T-helper 2 cell treated with Interferon-gamma antibody and Interleukin-4, amounts not matched to agents 5 μg/mL and 100 μg/mL, for 36 hours (primary cell): ENCODE measurements around the gene FRMD5.

Experiments used
- DNase-seq: peaks from one replicate; pipeline ENCODE4 v3.0.0; 2021; ENCODE audit warnings: low spot score
- H3K27ac Mint-ChIP-seq: one replicate; pipeline ENCODE4 v1.8.0; 2021; ENCODE audit warnings: mild to moderate bottlenecking, mixed read lengths
- H3K27me3 Mint-ChIP-seq: one replicate; pipeline ENCODE4 v1.8.0; 2021; ENCODE audit warnings: low read depth, mixed read lengths
- H3K36me3 Mint-ChIP-seq: one replicate; pipeline ENCODE4 v1.8.0; 2021; ENCODE audit warnings: low read depth, mixed read lengths
- H3K4me1 Mint-ChIP-seq: one replicate; pipeline ENCODE4 v1.8.0; 2021; ENCODE audit warnings: low read depth, mixed read lengths
- H3K4me3 Mint-ChIP-seq: one replicate; pipeline ENCODE4 v1.8.0; 2022; ENCODE audit warnings: mild to moderate bottlenecking, moderate library complexity, mixed read lengths
- H3K9me3 Mint-ChIP-seq: one replicate; pipeline ENCODE4 v1.8.0; 2021; ENCODE audit warnings: mixed read lengths

The FRMD5 gene

GRCh38 chr15:44194323-44195150 lies 534 bp downstream of the FRMD5 start:
- no peaks in the 10 kb centered on the region for H3K9me3 Mint-ChIP-seq
- H3K36me3 Mint-ChIP-seq: no peaks in the 10 kb centered on the region
- H3K4me3 Mint-ChIP-seq: peak overlapping the region; percentile 89
- peaks cover 73% of the 10 kb centered on the region for H3K27me3 Mint-ChIP-seq
- no peak overlapping the region for H3K27ac Mint-ChIP-seq
- DNase-seq: peak; percentile 26
- H3K4me1 Mint-ChIP-seq: peaks cover 10% of the 10 kb centered on the region

GRCh38 chr15:44193651-44194322 lies 1.3 kb downstream of the FRMD5 start:
- Mint-ChIP-seq H3K36me3 (no peaks in the 10 kb centered on the region), H3K27ac (no peak overlapping the region), H3K9me3 (no peaks in the 10 kb centered on the region), H3K4me1 (peaks cover 10% of the 10 kb centered on the region), H3K4me3 (peak overlapping the region; percentile 64), H3K27me3 (peaks cover 67% of the 10 kb centered on the region)
- no peak for DNase-seq

GRCh38 chr15:44188795-44189194 lies 6.3 kb downstream of the FRMD5 start:
- no peaks in the 10 kb centered on the region for H3K9me3 Mint-ChIP-seq
- H3K4me1 Mint-ChIP-seq: peaks cover 2% of the 10 kb centered on the region
- no peak overlapping the region for H3K27ac Mint-ChIP-seq
- no peak for DNase-seq
- H3K36me3 Mint-ChIP-seq: no peaks in the 10 kb centered on the region
- no peak overlapping the region for H3K4me3 Mint-ChIP-seq
- H3K27me3 Mint-ChIP-seq: peaks cover 37% of the 10 kb centered on the region

- no peak for DNase-seq
- Mint-ChIP-seq H3K4me3 (no peak overlapping the region), H3K27me3 (peaks cover 19% of the 10 kb centered on the region), H3K4me1 (no peaks in the 10 kb centered on the region), H3K9me3 (no peaks in the 10 kb centered on the region), H3K27ac (no peak overlapping the region), H3K36me3 (no peaks in the 10 kb centered on the region)
Measured at GRCh38 chr15:44186705-44187104, 8.4 kb downstream of the FRMD5 start.

GRCh38 chr15:44183363-44183762 lies 11.7 kb downstream of the FRMD5 start:
- Mint-ChIP-seq H3K27ac (no peak overlapping the region), H3K27me3 (peaks cover 16% of the 10 kb centered on the region), H3K4me1 (no peaks in the 10 kb centered on the region), H3K4me3 (no peak overlapping the region), H3K36me3 (no peaks in the 10 kb centered on the region), H3K9me3 (no peaks in the 10 kb centered on the region)
- no peak for DNase-seq

- Mint-ChIP-seq H3K27ac (no peak overlapping the region), H3K27me3 (peaks cover 24% of the 10 kb centered on the region), H3K4me1 (no peaks in the 10 kb centered on the region), H3K36me3 (no peaks in the 10 kb centered on the region), H3K9me3 (no peaks in the 10 kb centered on the region), H3K4me3 (no peak overlapping the region)
- DNase-seq: no peak
Measured at GRCh38 chr15:44181410-44181809, 13.7 kb downstream of the FRMD5 start.

- Mint-ChIP-seq H3K27me3 (peaks cover 41% of the 10 kb centered on the region), H3K4me3 (no peak overlapping the region), H3K9me3 (no peaks in the 10 kb centered on the region), H3K36me3 (no peaks in the 10 kb centered on the region), H3K27ac (no peak overlapping the region), H3K4me1 (no peaks in the 10 kb centered on the region)
- DNase-seq: no peak
Measured at GRCh38 chr15:44177139-44177538, 17.9 kb downstream of the FRMD5 start.

GRCh38 chr15:44173813-44174212 lies 21.3 kb downstream of the FRMD5 start:
- no peaks in the 10 kb centered on the region for H3K4me1 Mint-ChIP-seq
- peaks cover 35% of the 10 kb centered on the region for H3K27me3 Mint-ChIP-seq
- no peak for DNase-seq
- H3K36me3 Mint-ChIP-seq: no peaks in the 10 kb centered on the region
- H3K9me3 Mint-ChIP-seq: no peaks in the 10 kb centered on the region
- no peak overlapping the region for H3K4me3 Mint-ChIP-seq
- H3K27ac Mint-ChIP-seq: no peak overlapping the region

GRCh38 chr15:44163370-44163769 lies 31.7 kb downstream of the FRMD5 start:
- no peaks in the 10 kb centered on the region for H3K4me1 Mint-ChIP-seq
- H3K9me3 Mint-ChIP-seq: no peaks in the 10 kb centered on the region
- H3K27me3 Mint-ChIP-seq: peaks cover 20% of the 10 kb centered on the region
- H3K27ac Mint-ChIP-seq: no peak overlapping the region
- no peak for DNase-seq
- no peak overlapping the region for H3K4me3 Mint-ChIP-seq
- no peaks in the 10 kb centered on the region for H3K36me3 Mint-ChIP-seq

GRCh38 chr15:44160796-44161195 lies 34.3 kb downstream of the FRMD5 start:
- no peak for DNase-seq
- Mint-ChIP-seq H3K27ac (no peak overlapping the region), H3K4me1 (peaks cover 1% of the 10 kb centered on the region), H3K9me3 (no peaks in the 10 kb centered on the region), H3K4me3 (no peak overlapping the region), H3K27me3 (peaks cover 29% of the 10 kb centered on the region), H3K36me3 (no peaks in the 10 kb centered on the region)

- H3K36me3 Mint-ChIP-seq: no peaks in the 10 kb centered on the region
- H3K4me3 Mint-ChIP-seq: no peak overlapping the region
- no peaks in the 10 kb centered on the region for H3K9me3 Mint-ChIP-seq
- H3K27me3 Mint-ChIP-seq: peaks cover 29% of the 10 kb centered on the region
- peaks cover 1% of the 10 kb centered on the region for H3K4me1 Mint-ChIP-seq
- DNase-seq: no peak
- H3K27ac Mint-ChIP-seq: no peak overlapping the region
Measured at GRCh38 chr15:44159492-44159891, 35.6 kb downstream of the FRMD5 start.

- Mint-ChIP-seq H3K9me3 (no peaks in the 10 kb centered on the region), H3K27me3 (peaks cover 25% of the 10 kb centered on the region), H3K4me3 (no peak overlapping the region), H3K27ac (no peak overlapping the region), H3K36me3 (no peaks in the 10 kb centered on the region), H3K4me1 (peaks cover 1% of the 10 kb centered on the region)
- no peak for DNase-seq
Measured at GRCh38 chr15:44158111-44158510, 37.0 kb downstream of the FRMD5 start.

GRCh38 chr15:44157679-44158078 lies 37.4 kb downstream of the FRMD5 start:
- Mint-ChIP-seq H3K27ac (no peak overlapping the region), H3K4me3 (no peak overlapping the region), H3K27me3 (peaks cover 26% of the 10 kb centered on the region), H3K36me3 (no peaks in the 10 kb centered on the region), H3K9me3 (no peaks in the 10 kb centered on the region), H3K4me1 (peaks cover 1% of the 10 kb centered on the region)
- no peak for DNase-seq

GRCh38 chr15:44153352-44153751 lies 41.7 kb downstream of the FRMD5 start:
- Mint-ChIP-seq H3K27me3 (peaks cover 28% of the 10 kb centered on the region), H3K9me3 (no peaks in the 10 kb centered on the region), H3K36me3 (no peaks in the 10 kb centered on the region), H3K27ac (no peak overlapping the region), H3K4me3 (no peak overlapping the region), H3K4me1 (peaks cover 1% of the 10 kb centered on the region)
- no peak for DNase-seq
